Islet precursor cell (in vitro differentiated cells): Measurements from ENCODE around the gene DIP2C.
"Not testable (repeated sequence)": the region's sequence is repeated elsewhere in the genome, so short reads cannot be mapped to it uniquely, and the experiment has no call there.

Experiments
- DNase-seq: peaks from one replicate; pipeline ENCODE4 v3.0.0-alpha.2; 2018

Gene DIP2C

GRCh38 chr10:529468-530230 lies 159.8 kb downstream of the DIP2C start:
- DNase-seq, result no peak

- DNase-seq, result no peak
Measured at GRCh38 chr10:528173-529165, 161.0 kb downstream of the DIP2C start.

- DNase-seq, result no peak
Measured at GRCh38 chr10:527416-527815, 162.1 kb downstream of the DIP2C start.

GRCh38 chr10:526651-527312 lies 162.7 kb downstream of the DIP2C start:
- no peak for DNase-seq

GRCh38 chr10:525565-526315 lies 163.7 kb downstream of the DIP2C start:
- peak; percentile 69 for DNase-seq

GRCh38 chr10:523925-524324 lies 165.5 kb downstream of the DIP2C start:
- no peak for DNase-seq

- DNase-seq, result no peak
Measured at GRCh38 chr10:522350-522749, 167.1 kb downstream of the DIP2C start.

- DNase-seq, result peak; percentile 72
Measured at GRCh38 chr10:521261-522250, 167.9 kb downstream of the DIP2C start.

- peak; percentile 91 for DNase-seq
Measured at GRCh38 chr10:520402-520787, 169.1 kb downstream of the DIP2C start.

GRCh38 chr10:519716-520401 lies 169.6 kb downstream of the DIP2C start:
- DNase-seq, result no peak

- no peak for DNase-seq
Measured at GRCh38 chr10:519055-519715, 170.3 kb downstream of the DIP2C start.

- DNase-seq, result no peak
Measured at GRCh38 chr10:517872-518475, 171.5 kb downstream of the DIP2C start.

GRCh38 chr10:517241-517830 lies 172.1 kb downstream of the DIP2C start:
- no peak for DNase-seq

GRCh38 chr10:516764-517163 lies 172.7 kb downstream of the DIP2C start:
- no peak for DNase-seq

- DNase-seq, result no peak
Measured at GRCh38 chr10:515674-516073, 173.8 kb downstream of the DIP2C start.

GRCh38 chr10:514137-514671 lies 175.3 kb downstream of the DIP2C start:
- DNase-seq, result no peak

GRCh38 chr10:513393-513792 lies 176.1 kb downstream of the DIP2C start:
- no peak for DNase-seq

- DNase-seq, result not testable (repeated sequence)
Measured at GRCh38 chr10:512661-513060, 176.8 kb downstream of the DIP2C start.

GRCh38 chr10:511849-512191 lies 177.6 kb downstream of the DIP2C start:
- no peak for DNase-seq
